HL-60/S4 (cell line): ENCODE data around the gene SENP3.

Experiments used
- in situ Hi-C: fragments of 300-500 bp; cut with MboI; formaldehyde crosslinking; loops from 2 replicates; pipeline ENCODE4 v1.14.3; 2022; ENCODE audit warnings: low sequenced_read_pairs

The SENP3 gene

DNA sequence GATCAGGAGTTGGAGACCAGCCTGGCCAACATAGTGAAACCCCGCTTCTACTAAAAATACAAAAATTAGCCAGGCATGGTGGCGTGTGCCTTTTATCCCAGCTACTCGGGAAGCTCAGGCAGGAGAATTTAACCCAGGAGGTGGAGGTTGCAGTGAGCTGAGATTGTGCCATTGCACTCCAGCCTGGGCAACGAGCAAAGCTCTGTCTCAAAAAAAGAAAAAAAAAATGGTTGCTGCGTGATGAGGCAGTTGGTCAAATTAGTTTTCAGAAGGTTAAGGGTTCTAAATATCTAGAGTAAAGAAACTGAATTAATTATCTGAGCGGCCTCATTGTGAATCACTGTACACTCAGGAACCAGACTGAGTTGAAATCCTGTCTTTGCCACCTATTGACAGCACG is 14.2 kb downstream of the SENP3 start:
- in situ Hi-C loops, result no loop called here

- in situ Hi-C loops, result no loop called here
These were observed 14.8 kb downstream of the SENP3 start for GRCh38 chr17:7576432-7576937.

GRCh38 chr17:7577327-7578199 is 15.8 kb downstream of the SENP3 start:
- in situ Hi-C loops, result no loop called here

- in situ Hi-C loops, result no loop called here
These were observed 17.5 kb downstream of the SENP3 start, which contains the start of gene CD68 for GRCh38 chr17:7579001-7579833. CD68 (plus strand) TSS chr17:7579638; CDS start chr17:7579678, 40 bp downstream.

- in situ Hi-C loops, result no loop called here
These were observed 18.3 kb downstream of the SENP3 start for GRCh38 chr17:7579834-7580603.

DNA sequence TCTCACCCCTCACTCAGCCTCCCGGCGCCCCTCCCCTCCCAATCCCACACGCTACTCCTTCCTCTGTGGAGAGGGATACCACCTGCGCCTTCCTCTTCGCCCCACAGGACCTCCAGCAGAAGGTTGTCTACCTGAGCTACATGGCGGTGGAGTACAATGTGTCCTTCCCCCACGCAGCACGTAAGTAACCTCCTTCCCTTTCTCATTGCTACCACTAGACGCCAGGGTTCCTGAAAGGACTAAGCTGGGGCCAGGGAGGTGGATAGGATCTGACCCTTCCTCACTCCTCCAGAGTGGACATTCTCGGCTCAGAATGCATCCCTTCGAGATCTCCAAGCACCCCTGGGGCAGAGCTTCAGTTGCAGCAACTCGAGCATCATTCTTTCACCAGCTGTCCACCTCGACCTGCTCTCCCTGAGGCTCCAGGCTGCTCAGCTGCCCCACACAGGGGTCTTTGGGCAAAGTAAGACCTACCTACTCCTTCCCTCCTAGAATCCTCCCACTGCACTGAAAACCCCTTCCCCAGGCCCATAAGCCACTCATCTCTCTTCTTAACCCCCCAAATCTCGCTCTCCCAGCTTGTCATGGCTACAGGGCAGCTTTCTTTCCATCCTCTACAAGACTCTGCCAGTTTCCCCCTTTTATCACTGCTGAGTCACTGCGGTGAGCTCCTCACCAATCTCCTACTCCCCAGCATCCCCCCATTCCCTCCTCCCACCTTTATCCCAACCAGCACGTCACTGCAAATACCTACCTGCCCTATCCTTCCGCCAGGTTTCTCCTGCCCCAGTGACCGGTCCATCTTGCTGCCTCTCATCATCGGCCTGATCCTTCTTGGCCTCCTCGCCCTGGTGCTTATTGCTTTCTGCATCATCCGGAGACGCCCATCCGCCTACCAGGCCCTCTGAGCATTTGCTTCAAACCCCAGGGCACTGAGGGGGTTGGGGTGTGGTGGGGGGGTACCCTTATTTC is 19.2 kb downstream of the SENP3 start:
- in situ Hi-C loops, result no loop called here

GRCh38 chr17:7582396-7583252 is 20.9 kb downstream of the SENP3 start:
- in situ Hi-C loops, result no loop called here

DNA sequence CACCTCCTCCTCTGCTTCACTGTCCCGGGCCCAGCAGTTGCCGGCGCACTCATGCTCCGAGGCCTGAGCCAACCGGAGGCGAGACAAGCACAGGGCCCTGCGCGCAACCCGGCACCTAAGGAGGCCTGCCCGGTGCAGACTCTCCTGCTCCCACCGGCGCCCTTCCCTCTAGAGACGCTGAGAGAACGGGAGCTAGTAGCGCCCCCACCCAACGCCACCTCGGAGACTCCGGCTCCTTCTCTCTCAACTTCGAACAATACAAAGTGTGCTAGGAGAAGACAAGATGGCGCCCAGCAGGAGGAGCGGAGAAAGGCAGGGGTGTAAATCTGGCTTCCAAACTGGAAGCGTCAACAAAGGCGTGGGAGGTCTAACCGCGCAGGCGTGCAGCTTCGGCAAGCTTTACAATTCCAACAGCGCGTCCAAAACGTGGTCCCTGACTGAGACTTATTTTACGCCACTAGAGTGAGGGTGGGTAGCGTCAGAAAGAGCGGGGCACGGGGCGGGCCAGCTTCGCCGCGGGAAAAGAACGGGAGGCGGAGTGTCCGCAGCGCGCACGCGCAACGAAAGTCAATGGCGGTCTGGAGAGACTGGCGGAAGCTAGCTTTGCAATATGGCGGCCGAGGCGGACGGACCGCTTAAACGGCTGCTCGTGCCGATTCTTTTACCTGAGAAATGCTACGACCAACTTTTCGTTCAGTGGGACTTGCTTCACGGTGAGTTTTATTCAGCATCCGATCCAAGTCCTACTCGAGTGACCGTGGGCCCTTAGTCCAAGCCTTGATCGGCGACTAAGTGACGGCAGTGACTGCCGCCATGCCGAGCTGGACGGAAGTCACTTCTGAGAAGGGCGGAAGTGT is 21.8 kb downstream of the SENP3 start, which contains the start of gene MPDU1:
TSS of gene MPDU1 (plus strand) at position 600 of the 857 bp plus-strand sequence. CDS start at position 611, 11 bp downstream.
- in situ Hi-C loops, result no loop called here

GRCh38 chr17:7586673-7587419 is 25.1 kb downstream of the SENP3 start:
- in situ Hi-C loops, result no loop called here

GRCh38 chr17:7587420-7588151 is 25.9 kb downstream of the SENP3 start:
- in situ Hi-C loops, result no loop called here

GRCh38 chr17:7588553-7589203 is 27.0 kb downstream of the SENP3 start:
- in situ Hi-C loops, result no loop called here

DNA sequence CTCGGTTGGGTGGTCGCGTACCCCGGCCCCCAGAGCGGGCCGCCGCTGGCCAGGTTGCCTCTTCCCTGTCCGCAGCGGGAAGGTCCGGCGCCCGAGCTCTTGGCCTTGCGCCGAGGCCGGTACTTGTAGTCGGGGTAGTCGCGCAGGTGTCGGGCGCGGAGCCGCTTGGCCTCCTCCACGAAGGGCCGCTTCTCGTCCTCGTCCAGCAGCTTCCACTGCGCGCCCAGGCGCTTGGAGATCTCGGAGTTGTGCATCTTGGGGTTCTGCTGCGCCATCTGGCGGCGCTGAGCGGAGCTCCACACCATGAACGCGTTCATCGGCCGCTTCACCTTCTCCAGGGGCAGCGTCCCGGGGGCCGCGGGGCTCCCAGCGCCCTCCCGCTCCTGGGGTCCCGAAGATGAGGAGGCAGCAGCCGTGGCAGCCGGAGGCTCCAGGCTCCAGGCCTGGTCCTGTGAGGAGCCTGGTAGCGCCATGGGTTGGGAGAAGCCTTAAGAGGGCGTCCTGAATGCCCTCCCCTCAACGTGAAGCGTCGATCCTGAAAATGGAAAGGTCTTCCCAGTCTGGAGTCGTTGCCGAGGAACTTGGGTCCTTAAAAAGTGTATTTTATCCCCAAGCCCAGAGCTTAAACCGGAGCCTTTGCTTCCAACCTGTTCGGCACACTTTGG is 27.6 kb downstream of the SENP3 start:
- in situ Hi-C loops, result no loop called here

DNA sequence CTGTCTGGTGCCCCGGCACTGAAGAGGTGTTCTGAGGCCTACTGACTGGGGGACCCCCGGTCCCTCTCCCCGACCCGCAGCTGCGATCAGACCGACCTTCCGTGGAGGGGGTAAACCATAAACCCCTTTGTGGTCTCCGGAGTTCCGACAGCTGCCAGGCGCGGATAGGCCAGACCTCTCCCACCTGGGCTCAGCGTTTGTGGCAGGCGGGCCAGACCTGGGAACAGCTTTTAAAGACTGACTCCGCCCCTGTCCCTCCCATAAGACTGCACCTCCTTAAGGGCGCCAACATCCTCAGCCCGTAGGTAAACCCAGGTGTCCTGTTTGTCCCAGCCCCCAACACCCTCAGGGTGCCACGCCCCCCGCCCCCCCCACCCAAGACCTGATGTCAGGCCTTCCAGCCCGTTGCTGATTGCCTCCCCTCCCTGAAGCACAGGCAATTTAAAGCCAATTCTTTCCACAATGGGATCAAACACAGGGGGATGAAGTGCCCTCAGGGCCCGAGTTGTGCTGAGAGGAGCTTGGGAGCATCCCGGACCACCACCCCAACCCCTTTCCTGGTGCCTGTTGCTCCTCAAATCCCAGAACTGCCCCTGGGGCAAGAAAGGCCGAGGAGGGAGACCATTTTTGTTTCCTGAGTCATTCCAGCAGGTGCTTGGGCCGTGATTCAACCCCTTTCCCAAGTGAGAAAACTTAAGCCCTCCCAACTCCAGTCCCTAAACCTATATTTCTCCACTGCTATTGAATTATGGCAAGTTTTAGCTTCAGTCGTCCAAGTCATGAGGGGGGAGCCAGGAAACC is 28.4 kb downstream of the SENP3 start, which contains the start of gene SOX15:
TSS of gene SOX15 (minus strand) at position 204 of the 801 bp plus-strand sequence. CDS start 418 bp downstream, outside the sequence.
- in situ Hi-C loops, result no loop called here

DNA sequence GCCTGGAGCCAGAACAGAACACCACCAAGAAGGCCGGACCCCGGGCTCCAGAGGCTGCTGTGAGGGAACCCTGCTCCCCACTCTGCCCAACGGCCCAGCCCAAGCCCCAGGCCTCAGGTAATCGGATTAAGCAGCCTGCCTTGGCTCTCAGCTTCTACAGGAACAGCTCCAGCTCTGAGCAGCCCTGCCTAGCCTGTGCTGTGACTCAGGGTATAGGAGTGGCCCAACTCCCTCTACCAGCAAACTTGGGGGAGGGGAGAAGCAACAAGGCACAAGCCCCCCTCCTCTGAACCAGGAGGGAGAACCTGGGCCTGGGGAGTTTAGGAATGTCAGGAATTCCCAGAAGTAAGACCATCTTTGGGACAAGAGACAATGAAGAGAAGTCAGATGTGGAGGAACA is 29.0 kb downstream of the SENP3 start:
- in situ Hi-C loops, result no loop called here
